ENCODE results near the gene ROGDI. TPM values are rescaled to one million over a fixed set of nuclear protein-coding genes. Genes with fewer than 3 reads are reported as not detected.

Gene ROGDI
- total RNA-seq, 2 donors from 2014 or later, result 21.8 to 25.9 TPM

DNA sequence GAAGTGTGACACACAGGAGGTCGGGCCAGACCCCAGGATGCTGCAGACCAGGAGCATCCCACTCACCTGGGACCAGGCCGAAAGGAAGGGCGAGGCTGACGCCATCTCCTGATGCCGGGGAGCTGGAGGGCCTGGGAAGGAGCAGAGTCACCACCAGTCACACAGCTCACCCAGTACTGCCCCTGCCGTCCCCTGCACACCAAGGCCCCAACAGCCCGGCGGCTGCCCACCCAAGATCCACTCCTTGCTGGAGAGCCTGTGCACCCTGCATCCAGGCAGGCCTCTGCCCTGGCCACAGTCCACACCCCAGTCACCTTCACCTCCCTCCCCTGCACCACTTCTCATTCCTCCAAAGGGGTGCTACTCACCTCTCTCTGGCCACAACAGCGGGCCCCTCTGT lies 40.2 kb downstream of the ROGDI start:
- H3K27me3 ChIP-seq, result no peaks in the 10 kb centered on the region
- H3K4me3 ChIP-seq, result no peak overlapping the region
- peaks cover 14% of the 10 kb centered on the region for H3K4me1 ChIP-seq
- no peak for ATAC-seq
- TF ChIP-seq POLR2A (IDR thresholded peaks at IDR 0.05), result no peak
- TF ChIP-seq, protein P1, sequence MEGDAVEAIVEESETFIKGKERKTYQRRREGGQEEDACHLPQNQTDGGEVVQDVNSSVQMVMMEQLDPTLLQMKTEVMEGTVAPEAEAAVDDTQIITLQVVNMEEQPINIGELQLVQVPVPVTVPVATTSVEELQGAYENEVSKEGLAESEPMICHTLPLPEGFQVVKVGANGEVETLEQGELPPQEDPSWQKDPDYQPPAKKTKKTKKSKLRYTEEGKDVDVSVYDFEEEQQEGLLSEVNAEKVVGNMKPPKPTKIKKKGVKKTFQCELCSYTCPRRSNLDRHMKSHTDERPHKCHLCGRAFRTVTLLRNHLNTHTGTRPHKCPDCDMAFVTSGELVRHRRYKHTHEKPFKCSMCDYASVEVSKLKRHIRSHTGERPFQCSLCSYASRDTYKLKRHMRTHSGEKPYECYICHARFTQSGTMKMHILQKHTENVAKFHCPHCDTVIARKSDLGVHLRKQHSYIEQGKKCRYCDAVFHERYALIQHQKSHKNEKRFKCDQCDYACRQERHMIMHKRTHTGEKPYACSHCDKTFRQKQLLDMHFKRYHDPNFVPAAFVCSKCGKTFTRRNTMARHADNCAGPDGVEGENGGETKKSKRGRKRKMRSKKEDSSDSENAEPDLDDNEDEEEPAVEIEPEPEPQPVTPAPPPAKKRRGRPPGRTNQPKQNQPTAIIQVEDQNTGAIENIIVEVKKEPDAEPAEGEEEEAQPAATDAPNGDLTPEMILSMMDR (IDR thresholded peaks at IDR 0.05), result no peak
- no peaks in the 10 kb centered on the region for H3K9me3 ChIP-seq
- DNase-seq, result no peak
- H3K36me3 ChIP-seq (replicated peaks in 1 of 2; ENCODE audit: insufficient read depth in 1 of 2, low read depth in 2 of 2), result peaks cover 4 to 31% of the 10 kb centered on the region in 2 donors
- no peak overlapping the region for H3K27ac ChIP-seq
- WGBS, 2 donors, result 89 to 94% methylated on average over 8 to 9 of the region's 9 CpGs
- intact Hi-C loops (cut with DNase I), result no loop called here

DNA sequence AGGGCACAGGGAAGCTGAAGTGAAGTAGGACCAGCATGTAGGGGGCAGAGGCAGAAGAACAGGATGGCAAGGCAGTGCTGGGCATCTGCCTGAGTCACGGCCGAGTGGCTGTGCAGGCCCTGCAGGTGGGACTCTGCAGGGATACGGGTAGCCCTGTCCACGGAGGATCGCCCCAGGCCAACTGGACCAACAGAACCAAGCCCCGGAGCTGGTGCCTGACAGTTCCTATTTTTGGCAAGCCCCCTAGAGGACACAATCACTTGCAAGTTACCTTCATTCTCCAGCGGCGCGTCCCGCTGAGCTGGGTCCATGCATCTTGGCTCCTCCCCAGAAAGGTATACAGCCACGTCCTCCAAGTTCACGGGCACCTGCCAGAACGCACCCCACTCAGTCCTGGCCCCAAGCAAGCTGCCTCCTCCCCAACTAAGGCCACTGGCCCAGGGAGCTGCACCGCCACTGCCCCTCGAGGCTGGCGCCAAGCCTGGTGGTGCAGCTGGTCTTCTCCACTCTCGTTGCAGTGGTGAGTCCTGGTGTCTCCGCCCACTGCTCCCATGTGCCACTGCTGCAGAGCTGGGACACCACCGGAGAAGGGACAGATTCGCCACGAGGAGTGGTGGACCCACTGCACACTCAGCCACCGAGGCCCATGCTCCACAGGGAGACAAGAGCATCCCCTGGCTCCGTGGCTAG lies 42.1 kb downstream of the ROGDI start:
- Histone ChIP-seq H3K4me3 (no peak overlapping the region), H3K9me3 (no peaks in the 10 kb centered on the region), H3K36me3 (replicated peaks in 1 of 2; ENCODE audit: insufficient read depth in 1 of 2, low read depth in 2 of 2) (peaks cover 4 to 35% of the 10 kb centered on the region in 2 donors), H3K4me1 (peaks cover 3% of the 10 kb centered on the region), H3K27ac (no peak overlapping the region), H3K27me3 (no peaks in the 10 kb centered on the region)
- 89 to 95% methylated on average over 11 to 23 of the region's 23 CpGs for WGBS, 2 donors
- ATAC-seq, result no peak
- no peak for DNase-seq
- TF ChIP-seq, protein P1 (IDR thresholded peaks at IDR 0.05), result no peak
- TF ChIP-seq POLR2A (IDR thresholded peaks at IDR 0.05), result no peak
- intact Hi-C loops (cut with DNase I), result no loop called here

DNA sequence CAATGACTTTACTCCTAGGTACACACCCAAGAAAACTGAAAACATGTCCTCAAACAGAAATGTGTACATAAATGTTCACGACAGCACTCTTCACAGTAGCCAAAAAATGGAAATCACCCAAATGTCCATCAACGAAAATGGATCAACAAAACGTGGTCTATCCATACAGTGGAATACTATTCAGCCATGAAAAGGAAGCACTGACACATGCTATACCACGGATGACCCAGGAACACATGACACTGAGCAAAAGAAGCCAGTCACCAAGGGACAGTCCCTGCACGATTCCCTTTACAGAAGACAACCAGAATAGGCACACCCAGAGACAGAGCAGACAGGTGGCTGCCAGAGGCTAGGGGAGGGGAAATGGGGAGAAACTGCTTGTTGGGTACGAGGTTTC lies 46.7 kb downstream of the ROGDI start:
- Histone ChIP-seq H3K27ac (no peak overlapping the region), H3K9me3 (no peaks in the 10 kb centered on the region), H3K4me3 (no peak overlapping the region), H3K4me1 (no peaks in the 10 kb centered on the region), H3K27me3 (no peaks in the 10 kb centered on the region), H3K36me3 (replicated peaks in 1 of 2; ENCODE audit: insufficient read depth in 1 of 2, low read depth in 2 of 2) (peaks cover 13 to 36% of the 10 kb centered on the region in 2 donors)
- 96% methylated on average over 6 of the region's 6 CpGs for WGBS, 2 donors
- intact Hi-C loops (cut with DNase I), result no loop called here
- no peak for DNase-seq
- ATAC-seq, result no peak
- no peak for TF ChIP-seq POLR2A (IDR thresholded peaks at IDR 0.05)
- TF ChIP-seq, protein P1 (IDR thresholded peaks at IDR 0.05), result no peak

DNA sequence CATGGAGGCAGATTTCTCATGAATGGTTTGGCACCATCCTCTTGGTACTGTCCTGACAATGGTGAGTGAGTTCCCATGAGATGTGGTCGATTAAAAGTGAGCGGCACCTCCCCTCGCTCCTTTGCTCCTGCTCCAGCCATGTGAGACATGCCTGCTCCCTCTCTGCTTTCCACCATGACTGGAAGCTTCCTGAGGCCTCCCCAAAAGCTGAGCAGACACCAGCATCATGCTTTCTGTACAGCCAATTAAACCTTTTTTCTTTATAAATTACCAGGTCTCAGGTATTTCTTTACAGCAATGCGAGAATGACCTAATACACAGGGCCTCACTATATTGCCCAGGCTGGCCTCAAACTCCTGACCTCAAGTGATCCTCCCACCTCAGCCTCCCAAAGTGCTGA lies 47.6 kb downstream of the ROGDI start:
- TF ChIP-seq POLR2A (IDR thresholded peaks at IDR 0.05), result no peak
- TF ChIP-seq, protein P1 (IDR thresholded peaks at IDR 0.05), result no peak
- Histone ChIP-seq H3K4me3 (no peak overlapping the region), H3K9me3 (no peaks in the 10 kb centered on the region), H3K4me1 (no peaks in the 10 kb centered on the region), H3K27me3 (no peaks in the 10 kb centered on the region), H3K36me3 (replicated peaks in 1 of 2; ENCODE audit: insufficient read depth in 1 of 2, low read depth in 2 of 2) (peaks cover 13 to 31% of the 10 kb centered on the region in 2 donors), H3K27ac (no peak overlapping the region)
- 98 to 99% methylated on average over 4 of the region's 4 CpGs for WGBS, 2 donors
- intact Hi-C loops (cut with DNase I), result no loop called here
- no peak for DNase-seq
- no peak for ATAC-seq

GRCh38 chr16:4753227-4753626 lies 49.2 kb downstream of the ROGDI start:
- WGBS, 2 donors, result 73 to 84% methylated on average over 8 to 11 of the region's 11 CpGs
- H3K36me3 ChIP-seq (replicated peaks in 1 of 2; ENCODE audit: insufficient read depth in 1 of 2, low read depth in 2 of 2), result peaks cover 12 to 21% of the 10 kb centered on the region in 2 donors
- H3K27ac ChIP-seq, result no peak overlapping the region
- DNase-seq, result no peak
- no peaks in the 10 kb centered on the region for H3K27me3 ChIP-seq
- ATAC-seq, result no peak
- H3K4me3 ChIP-seq, result no peak overlapping the region
- no peaks in the 10 kb centered on the region for H3K4me1 ChIP-seq
- TF ChIP-seq, protein P1 (IDR thresholded peaks at IDR 0.05), result no peak
- no peak for TF ChIP-seq POLR2A (IDR thresholded peaks at IDR 0.05)
- H3K9me3 ChIP-seq, result no peaks in the 10 kb centered on the region
- intact Hi-C loops (cut with DNase I), result no loop called here

Data from body of pancreas (tissue), 4 donors.